K562 (cell line): ENCODE results near the gene RNF32. TPM values are rescaled to one million over a fixed set of nuclear protein-coding genes. Genes with fewer than 3 reads are reported as not detected.
A peak's percentile ranks its signal among the peaks of the same experiment; 100 is the strongest.

ENCODE experiments used
- ATAC-seq: fragments of 200-7000 bp; cut with Tn5 transposase; 3 replicates; pipeline ENCODE4 v1.9.1; 2020; ENCODE audit warnings: moderate library complexity
- BruUV-seq: library from RNA; stranded (reverse); fragments of 400-500 nt; replicated peaks from 2 replicates; lab custom pipeline; 2021; lab: Mats Ljungman, UMichigan
- CTCF ChIA-PET: fragments of 300-600 bp; formaldehyde crosslinking; extraction: SDS; loops from one replicate; lab custom pipeline; 2021; ENCODE audit warnings: low intra/inter-chr PET ratio; lab: Yijun Ruan, JAX
- POLR2A ChIA-PET: fragments of 300-600, 350-650 bp; sonication (Branson Sonifier 250); formaldehyde crosslinking; extraction: SDS; loops from one replicate; lab custom pipeline; 2021; ENCODE audit warnings: antibody characterized with exemption, inconsistent platforms; lab: Yijun Ruan, JAX
- DNase-seq, 4 experiments: peaks; one replicate each; pipeline versions ENCODE4 v3.0.0 to v3.0.0-alpha.2; 2011 to 2018; ENCODE audit warnings: low spot score in 3 of 4, mixed read lengths in 3 of 4; ENCODE audit errors: extremely low read depth in 1 of 4
- FAIRE-seq: peaks from 2 replicates; lab custom pipeline; 2011; peaks lifted over from hg19 to GRCh38; lab: Jason Lieb, UNC
- H2AFZ ChIP-seq: 2 replicates; pipeline ENCODE4 v1.6.0; 2011; ENCODE audit warnings: low read depth, low read length, control low read depth, inconsistent platforms
- H3K27ac ChIP-seq: fragments of 200-600 bp; 3 replicates; pipeline ENCODE4 v1.8.0; 2011; ENCODE audit warnings: low read depth, mild to moderate bottlenecking, control low read depth, inconsistent platforms, low read length, moderate library complexity, mixed read lengths; ENCODE audit errors: extremely low read depth
- H3K27me3 ChIP-seq, 2 experiments: fragments of 300-600 bp in 1 of 2; 2 replicates in 1 of 2; 3 replicates in 1 of 2; pipeline versions ENCODE4 v1.6.0 to v1.8.0; 2011; ENCODE audit warnings: inconsistent platforms in 2 of 2, low read length in 2 of 2, mild to moderate bottlenecking in 1 of 2, mixed read lengths in 1 of 2, moderate library complexity in 1 of 2; ENCODE audit not compliant: control insufficient read depth in 2 of 2, insufficient read depth in 2 of 2
- H3K36me3 ChIP-seq: fragments of 300-600 bp; 3 replicates; pipeline ENCODE4 v1.8.0; 2011; ENCODE audit warnings: mild to moderate bottlenecking, low read length, inconsistent platforms; ENCODE audit not compliant: control insufficient read depth, insufficient read depth
- H3K4me1 ChIP-seq, 2 experiments: fragments of 200-600 bp in 1 of 2; replicated peaks in 1 of 2; 2 replicates in 1 of 2; 3 replicates in 1 of 2; pipeline versions ENCODE4 v1.5.1 to v1.8.0; 2011; ENCODE audit warnings: inconsistent platforms in 2 of 2, low read length in 2 of 2, mild to moderate bottlenecking in 1 of 2, mixed read lengths in 1 of 2, moderate library complexity in 1 of 2; ENCODE audit not compliant: control insufficient read depth in 2 of 2, insufficient read depth in 2 of 2
- H3K4me2 ChIP-seq: 2 replicates; pipeline ENCODE4 v1.6.1; 2011; ENCODE audit warnings: low read length, control low read depth, inconsistent platforms, mixed read lengths; ENCODE audit not compliant: insufficient read depth
- H3K4me3 ChIP-seq: fragments of 200-600 bp; sonication (generic), shearing (Covaris generic); 2 replicates; pipeline ENCODE4 v1.5.1; 2016; ENCODE audit warnings: control low read depth, inconsistent platforms
- H3K79me2 ChIP-seq: fragments of 200-600 bp; 3 replicates; pipeline ENCODE4 v1.8.0; 2011; ENCODE audit warnings: low read length, inconsistent platforms; ENCODE audit not compliant: control insufficient read depth, insufficient read depth
- H3K9ac ChIP-seq, 2 experiments: 2 replicates each; pipeline versions ENCODE4 v1.6.0 to v1.6.1; 2011; ENCODE audit warnings: low read depth in 2 of 2, low read length in 2 of 2, control low read depth in 1 of 2, inconsistent platforms in 1 of 2, mild to moderate bottlenecking in 1 of 2, mixed read lengths in 1 of 2; ENCODE audit not compliant: insufficient read depth in 1 of 2
- H3K9me1 ChIP-seq: one replicate; pipeline ENCODE4 v1.6.0; 2011; ENCODE audit warnings: inconsistent platforms, mild to moderate bottlenecking, low read length, moderate library complexity; ENCODE audit not compliant: control insufficient read depth, insufficient read depth
- H3K9me3 ChIP-seq: replicated peaks from 2 replicates; pipeline ENCODE4 v1.5.1; 2011; ENCODE audit warnings: low read depth, low read length, inconsistent platforms; ENCODE audit not compliant: control insufficient read depth, insufficient read depth
- H4K20me1 ChIP-seq: replicated peaks from 2 replicates; pipeline ENCODE4 v1.6.1; 2011; ENCODE audit warnings: low read length, inconsistent platforms, mixed read lengths; ENCODE audit not compliant: control insufficient read depth, insufficient read depth
- ARID2 ChIP-seq: fragments of 450-650 bp; IDR thresholded peaks from 2 replicates; pipeline ENCODE4 v1.6.1; 2017; ENCODE audit warnings: antibody characterized with exemption, mild to moderate bottlenecking
- FOXJ3 ChIP-seq: sonication (generic); formaldehyde crosslinking; IDR thresholded peaks from 2 replicates; pipeline ENCODE4 v1.4.0; 2020; ENCODE audit warnings: mild to moderate bottlenecking, missing genetic modification reagents
- HDAC2 ChIP-seq: fragments of 450-650 bp; IDR thresholded peaks from 2 replicates; pipeline ENCODE4 v1.6.1; 2016; ENCODE audit warnings: mild to moderate bottlenecking
- MAFF ChIP-seq: IDR thresholded peaks from 2 replicates; pipeline ENCODE4 v1.6.1; 2012; ENCODE audit warnings: low read length, improper control_type of control experiment
- MCM7 ChIP-seq, 2 experiments: fragments of 450-650 bp; IDR thresholded peaks; 2 replicates each; pipeline ENCODE4 v1.6.1; 2016 to 2018
- MEIS2 ChIP-seq: fragments of 450-650 bp; IDR thresholded peaks from 2 replicates; pipeline ENCODE4 v1.6.1; 2014; ENCODE audit warnings: mild to moderate bottlenecking; ENCODE audit not compliant: partially characterized antibody
- MYC ChIP-seq, 2 experiments: fragments of 250-450 bp in 1 of 2; sonication (Bioruptor Pico) in 1 of 2; IDR thresholded peaks; 2 replicates each; pipeline versions ENCODE4 v1.5.1 to v1.6.1; 2012 to 2021; ENCODE audit warnings: low read depth in 2 of 2, borderline replicate concordance in 1 of 2, improper control_type of control experiment in 1 of 2, low read length in 1 of 2, mild to moderate bottlenecking in 1 of 2, moderate library complexity in 1 of 2
- POU5F1 ChIP-seq: fragments of 150-350 bp; IDR thresholded peaks from 2 replicates; pipeline ENCODE4 v1.6.1; 2014; ENCODE audit warnings: borderline replicate concordance, low read length, low read depth, mild to moderate bottlenecking; ENCODE audit not compliant: partially characterized antibody
- RBM15 ChIP-seq: fragments of 200-400 bp; formaldehyde crosslinking; IDR thresholded peaks from 2 replicates; pipeline ENCODE4 v1.6.1; 2018; ENCODE audit warnings: mild to moderate bottlenecking, low read length, moderate library complexity; ENCODE audit not compliant: insufficient read depth
- RFX7 ChIP-seq: fragments of 250-450 bp; sonication (Bioruptor Pico); IDR thresholded peaks from 2 replicates; pipeline ENCODE4 v1.5.1; 2021; ENCODE audit warnings: mild to moderate bottlenecking
- SMARCB1 ChIP-seq: IDR thresholded peaks from 2 replicates; pipeline ENCODE4 v1.6.1; 2011; ENCODE audit warnings: improper control_type of control experiment, low read depth; ENCODE audit not compliant: insufficient read length
- SRF ChIP-seq, 2 experiments: fragments of 250-450, 450-650 bp in 1 of 2; sonication (Bioruptor Pico) in 1 of 2; sonication (generic) in 1 of 2; formaldehyde crosslinking; IDR thresholded peaks; 2 replicates each; pipeline versions ENCODE4 v1.5.0 to v1.5.1; 2020 to 2022; ENCODE audit warnings: mild to moderate bottlenecking in 1 of 2, missing genetic modification reagents in 1 of 2
- TOE1 ChIP-seq, 2 experiments: fragments of 450-650 bp in 1 of 2; sonication (generic) in 1 of 2; formaldehyde crosslinking in 1 of 2; IDR thresholded peaks; 2 replicates each; pipeline versions ENCODE4 v1.7.1 to v1.8.0; 2016 to 2022; ENCODE audit warnings: borderline replicate concordance in 2 of 2, mild to moderate bottlenecking in 2 of 2, antibody characterized with exemption in 1 of 2, inconsistent platforms in 1 of 2, low read depth in 1 of 2, missing genetic modification reagents in 1 of 2, moderate library complexity in 1 of 2
- XRCC4 ChIP-seq: IDR thresholded peaks from one replicate; pipeline ENCODE4 v1.6.1; 2011; ENCODE audit not compliant: insufficient read depth, insufficient read length; ENCODE audit errors: extremely low read depth
- ZNF354B ChIP-seq: fragments of 250-450 bp; sonication (Bioruptor Pico); IDR thresholded peaks from 2 replicates; pipeline ENCODE4 v1.4.0; 2020
- WGBS: fragments of 100-300 bp; shearing (Covaris generic); methylation state at CpG from one replicate; pipeline ENCODE4 v1.1.6; 2016; ENCODE audit warnings: low coverage, mixed read lengths; ENCODE audit not compliant: insufficient coverage; ENCODE audit errors: missing lambda C conversion rate; 5-methylcytosine and 5-hydroxymethylcytosine counted together
- in situ Hi-C: fragments of 300-500 bp; cut with MboI; formaldehyde crosslinking; loops from 4 replicates; pipeline ENCODE4 v1.15.0; 2018; ENCODE audit warnings: inconsistent platforms, mixed read lengths
- intact Hi-C: fragments of 100-400 bp; cut with micrococcal nuclease; formaldehyde crosslinking; loops from 2 replicates; pipeline ENCODE4 v1.14.2; 2022
- polyA plus RNA-seq, 8 experiments: library from polyadenylated mRNA; depleted of rRNA in 4 of 8; stranded (reverse) in 5 of 8; unstranded in 3 of 8; fragments of >200 nt; fragmentation: Nextera tagmentation in 2 of 8; fragmentation: Illumina TruSeq in 1 of 8; extraction: Ambion mirVana in 2 of 8; extraction: Trizol in 1 of 8; gene quantifications; 2 replicates each; pipeline versions ENCODE4 v1.2.1 to v1.2.3, GENCODE V29; 2011 to 2014; ENCODE audit warnings: inconsistent platforms in 1 of 8, missing spikeins in 1 of 8
- total RNA-seq, 7 experiments: library from RNA; depleted of rRNA in 6 of 7; stranded (reverse); fragments of >200 nt in 6 of 7; fragmentation: Illumina TruSeq in 2 of 7; extraction: Trizol in 2 of 7; gene quantifications; 2 replicates each; pipeline versions ENCODE4 v1.2.1 to v1.2.3, GENCODE V29; 2011 to 2021; ENCODE audit warnings: low replicate concordance in 1 of 7
- TF ChIP-seq, protein P1 (sequence below): fragments of 250-450 bp; sonication (Bioruptor Pico); IDR thresholded peaks from 2 replicates; pipeline ENCODE4 v1.4.0; 2020; ENCODE audit warnings: mild to moderate bottlenecking, moderate library complexity
- TF ChIP-seq, protein P2 (sequence below): IDR thresholded peaks from 2 replicates; pipeline ENCODE4 v1.6.1; 2016; ENCODE audit warnings: missing genetic modification characterization, missing compliant biosample characterization
- TF ChIP-seq, protein P3 (sequence below): fragments of 250-450 bp; sonication (Bioruptor Pico); IDR thresholded peaks from 2 replicates; pipeline ENCODE4 v1.6.1; 2021; ENCODE audit warnings: mild to moderate bottlenecking

The RNF32 gene
- total and polyA plus RNA-seq, 9 of the 15 experiments (the other 6 are each of a cell fraction or from before 2014, with no cell fraction given) = 2.6 to 7.0 (median 4.6) TPM

DNA sequence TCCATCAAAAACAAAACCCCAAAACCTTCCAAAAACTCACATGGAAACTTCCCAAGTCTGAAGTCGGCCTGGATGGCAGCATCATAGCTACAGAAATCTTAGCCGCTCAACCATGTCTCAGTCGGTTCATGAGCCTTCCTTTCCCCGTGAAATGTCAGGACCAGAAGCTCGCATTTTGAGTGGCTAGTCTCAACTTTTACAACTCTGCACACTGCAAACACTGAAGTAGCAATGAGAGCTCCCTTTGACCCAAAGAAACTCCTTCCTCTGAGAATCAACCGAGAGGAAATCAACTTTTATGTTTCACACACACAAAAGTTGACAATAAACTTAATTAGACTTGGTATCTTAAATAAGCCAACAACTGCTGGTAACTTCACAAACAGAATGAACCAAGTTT lies 37.6 kb upstream of the RNF32 start:
- FAIRE-seq (peak; percentile 23), DNase-seq (no peak), ATAC-seq (no peak)
- no peaks in the 10 kb centered on the region for H3K36me3 ChIP-seq
- intact Hi-C loops (no loop called here), in situ Hi-C loops (no loop called here)
- H3K27me3 ChIP-seq = peaks cover 0 to 26% of the 10 kb centered on the region in 2 experiments; a peak in 3 of 5 replicates
- POLR2A ChIA-PET = interaction anchor here (0.7 to 1.7 kb wide), 5 partner anchors 9 to 201 kb away, joined by 3 to 7 read pairs (median 4); no protein-coding TSS in a partner anchor
- H3K4me3 ChIP-seq = no peak overlapping the region
- no TSS peak for BruUV-seq
- H4K20me1 ChIP-seq = 0 out of 2 replicates have a peak, but pooled peaks cover 4% of the 10 kb centered on the region
- H3K4me1 ChIP-seq = peaks cover 0 to 19% of the 10 kb centered on the region in 2 experiments; a peak in 2 of 5 replicates
- no peak overlapping the region for H3K27ac ChIP-seq
- 14% methylated on average over 6 of the region's 6 CpGs for WGBS
- no peak overlapping the region for H3K4me2 ChIP-seq
- no peaks in the 10 kb centered on the region for H3K79me2 ChIP-seq
- TF ChIP-seq, protein P1, sequence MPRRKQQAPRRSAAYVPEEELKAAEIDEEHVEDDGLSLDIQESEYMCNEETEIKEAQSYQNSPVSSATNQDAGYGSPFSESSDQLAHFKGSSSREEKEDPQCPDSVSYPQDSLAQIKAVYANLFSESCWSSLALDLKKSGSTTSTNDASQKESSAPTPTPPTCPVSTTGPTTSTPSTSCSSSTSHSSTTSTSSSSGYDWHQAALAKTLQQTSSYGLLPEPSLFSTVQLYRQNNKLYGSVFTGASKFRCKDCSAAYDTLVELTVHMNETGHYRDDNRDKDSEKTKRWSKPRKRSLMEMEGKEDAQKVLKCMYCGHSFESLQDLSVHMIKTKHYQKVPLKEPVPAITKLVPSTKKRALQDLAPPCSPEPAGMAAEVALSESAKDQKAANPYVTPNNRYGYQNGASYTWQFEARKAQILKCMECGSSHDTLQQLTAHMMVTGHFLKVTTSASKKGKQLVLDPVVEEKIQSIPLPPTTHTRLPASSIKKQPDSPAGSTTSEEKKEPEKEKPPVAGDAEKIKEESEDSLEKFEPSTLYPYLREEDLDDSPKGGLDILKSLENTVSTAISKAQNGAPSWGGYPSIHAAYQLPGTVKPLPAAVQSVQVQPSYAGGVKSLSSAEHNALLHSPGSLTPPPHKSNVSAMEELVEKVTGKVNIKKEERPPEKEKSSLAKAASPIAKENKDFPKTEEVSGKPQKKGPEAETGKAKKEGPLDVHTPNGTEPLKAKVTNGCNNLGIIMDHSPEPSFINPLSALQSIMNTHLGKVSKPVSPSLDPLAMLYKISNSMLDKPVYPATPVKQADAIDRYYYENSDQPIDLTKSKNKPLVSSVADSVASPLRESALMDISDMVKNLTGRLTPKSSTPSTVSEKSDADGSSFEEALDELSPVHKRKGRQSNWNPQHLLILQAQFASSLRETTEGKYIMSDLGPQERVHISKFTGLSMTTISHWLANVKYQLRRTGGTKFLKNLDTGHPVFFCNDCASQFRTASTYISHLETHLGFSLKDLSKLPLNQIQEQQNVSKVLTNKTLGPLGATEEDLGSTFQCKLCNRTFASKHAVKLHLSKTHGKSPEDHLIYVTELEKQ (CRISPR knock-in tag) = no peak
- no peak for TF ChIP-seq MYC (IDR thresholded peaks at IDR 0.05; ENCODE audit: low read depth, low read length)
- TF ChIP-seq MYC (CRISPR knock-in tag; IDR thresholded peaks at IDR 0.05; ENCODE audit: borderline replicate concordance, low read depth) = no peak
- no peak for TF ChIP-seq MEIS2
- no peak for TF ChIP-seq ARID2
- TF ChIP-seq MCM7 (IDR thresholded peaks at IDR 0.05) = no peak
- no peak for TF ChIP-seq TOE1 (IDR thresholded peaks at IDR 0.05; ENCODE audit: borderline replicate concordance)
- no peak for TF ChIP-seq TOE1 (CRISPR knock-in tag; IDR thresholded peaks at IDR 0.05; ENCODE audit: borderline replicate concordance, low read depth)
- no peak for TF ChIP-seq HDAC2
- no peak for TF ChIP-seq ZNF354B (CRISPR knock-in tag)
- TF ChIP-seq MAFF = no peak
- TF ChIP-seq, protein P2, sequence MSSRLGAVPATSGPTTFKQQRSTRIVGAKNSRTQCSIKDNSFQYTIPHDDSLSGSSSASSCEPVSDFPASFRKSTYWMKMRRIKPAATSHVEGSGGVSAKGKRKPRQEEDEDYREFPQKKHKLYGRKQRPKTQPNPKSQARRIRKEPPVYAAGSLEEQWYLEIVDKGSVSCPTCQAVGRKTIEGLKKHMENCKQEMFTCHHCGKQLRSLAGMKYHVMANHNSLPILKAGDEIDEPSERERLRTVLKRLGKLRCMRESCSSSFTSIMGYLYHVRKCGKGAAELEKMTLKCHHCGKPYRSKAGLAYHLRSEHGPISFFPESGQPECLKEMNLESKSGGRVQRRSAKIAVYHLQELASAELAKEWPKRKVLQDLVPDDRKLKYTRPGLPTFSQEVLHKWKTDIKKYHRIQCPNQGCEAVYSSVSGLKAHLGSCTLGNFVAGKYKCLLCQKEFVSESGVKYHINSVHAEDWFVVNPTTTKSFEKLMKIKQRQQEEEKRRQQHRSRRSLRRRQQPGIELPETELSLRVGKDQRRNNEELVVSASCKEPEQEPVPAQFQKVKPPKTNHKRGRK = no peak
- TF ChIP-seq XRCC4 = no peak
- TF ChIP-seq RBM15 = no peak
- TF ChIP-seq SRF (CRISPR knock-in tag; IDR thresholded peaks at IDR 0.05) = no peak
- no peak for TF ChIP-seq SMARCB1
- no peak for TF ChIP-seq POU5F1
- no peak for TF ChIP-seq RFX7 (CRISPR knock-in tag)
- no peak for TF ChIP-seq FOXJ3 (CRISPR knock-in tag)
- TF ChIP-seq, protein P3, sequence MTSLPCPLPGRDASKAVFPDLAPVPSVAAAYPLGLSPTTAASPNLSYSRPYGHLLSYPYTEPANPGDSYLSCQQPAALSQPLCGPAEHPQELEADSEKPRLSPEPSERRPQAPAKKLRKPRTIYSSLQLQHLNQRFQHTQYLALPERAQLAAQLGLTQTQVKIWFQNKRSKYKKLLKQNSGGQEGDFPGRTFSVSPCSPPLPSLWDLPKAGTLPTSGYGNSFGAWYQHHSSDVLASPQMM (CRISPR knock-in tag) = no peak
- TF ChIP-seq, all 486 proteins: peak for 0
- H3K9me3 ChIP-seq = no peaks in the 10 kb centered on the region
- no peak overlapping the region for H2AFZ ChIP-seq
- H3K9ac ChIP-seq = no peak overlapping the region
- H3K9me1 ChIP-seq = no peaks in the 10 kb centered on the region
- CTCF ChIA-PET = no interaction called here
